ENCODE results near the gene NUPR1.
A peak's percentile ranks its signal among the peaks of the same experiment; 100 is the strongest.

Gene NUPR1

GRCh38 chr16:28532940-28533647, 5.7 kb downstream of the NUPR1 start:
- Histone ChIP-seq H4K91ac (ENCODE audit: low read depth, low read length, poor library complexity) (no peak overlapping the region), H2BK120ac (ENCODE audit: low read depth, low read length) (no peak overlapping the region), H3K27me3 (ENCODE audit: control insufficient read depth in 3 of 3, insufficient read depth in 3 of 3, low read depth in 1 of 3, low read length in 3 of 3) (peaks cover 0 to 7% (median 0%) of the 10 kb centered on the region in 3 experiments), H3K27ac (replicated peaks; ENCODE audit: low read length) (no peak overlapping the region), H3K79me1 (ENCODE audit: low read depth, low read length) (no peaks in the 10 kb centered on the region), H3K23ac (ENCODE audit: low read depth, low read length, poor library complexity) (peak overlapping the region; percentile 60), H3K18ac (ENCODE audit: low read length) (no peak overlapping the region), H3K4me3 (ENCODE audit: low read length in 2 of 2) (no peak overlapping the region), H3K14ac (ENCODE audit: low read length) (no peak overlapping the region), H2AK5ac (ENCODE audit: low read depth, low read length) (no peak overlapping the region), H2BK15ac (ENCODE audit: low read length) (no peak overlapping the region), H4K8ac (ENCODE audit: low read depth, low read length) (no peak overlapping the region), H3K36me3 (replicated peaks in 1 of 2; ENCODE audit: control insufficient read depth in 2 of 2, insufficient read depth in 2 of 2, low read length in 2 of 2) (no peaks in the 10 kb centered on the region), H3K4me1 (ENCODE audit: control insufficient read depth in 2 of 2, insufficient read depth in 1 of 2, low read depth in 1 of 2, low read length in 2 of 2) (peaks cover 2 to 5% of the 10 kb centered on the region in 2 donors), H2AFZ (ENCODE audit: low read length) (peak overlapping the region; percentile 22), H3K9me3 (replicated peaks in 1 of 2; ENCODE audit: control insufficient read depth in 2 of 2, insufficient read depth in 1 of 2, low read depth in 1 of 2, low read length in 2 of 2) (no peaks in the 10 kb centered on the region), H2BK5ac (ENCODE audit: low read length) (no peak overlapping the region), H2BK12ac (ENCODE audit: low read length) (no peak overlapping the region), H3K4me2 (ENCODE audit: insufficient read depth, low read length, poor library complexity, severe bottlenecking) (no peak overlapping the region), H3K9ac (ENCODE audit: low read depth, low read length, poor library complexity) (no peak overlapping the region), H3K4ac (ENCODE audit: low read length) (no peak overlapping the region)
- DNase-seq (ENCODE audit: low spot score) = no peak
- no CpG with 5 or more reads among the region's 5 CpGs for WGBS, 2 donors (ENCODE audit: extremely low coverage in 2 of 2, insufficient read length in 2 of 2, insufficient replicate concordance in 1 of 2)

GRCh38 chr16:28531777-28532744, 6.7 kb downstream of the NUPR1 start:
- Histone ChIP-seq H3K18ac (ENCODE audit: low read length) (no peak overlapping the region), H3K23ac (ENCODE audit: low read depth, low read length, poor library complexity) (no peak overlapping the region), H3K36me3 (replicated peaks in 1 of 2; ENCODE audit: control insufficient read depth in 2 of 2, insufficient read depth in 2 of 2, low read length in 2 of 2) (no peaks in the 10 kb centered on the region), H2BK120ac (ENCODE audit: low read depth, low read length) (no peak overlapping the region), H4K91ac (ENCODE audit: low read depth, low read length, poor library complexity) (no peak overlapping the region), H3K4me3 (ENCODE audit: low read length in 2 of 2) (no peak overlapping the region), H3K79me1 (ENCODE audit: low read depth, low read length) (no peaks in the 10 kb centered on the region), H3K14ac (ENCODE audit: low read length) (no peak overlapping the region), H3K9ac (ENCODE audit: low read depth, low read length, poor library complexity) (no peak overlapping the region), H4K8ac (ENCODE audit: low read depth, low read length) (no peak overlapping the region), H2BK15ac (ENCODE audit: low read length) (no peak overlapping the region), H2BK5ac (ENCODE audit: low read length) (no peak overlapping the region), H2AFZ (ENCODE audit: low read length) (peak overlapping the region; percentile 77), H3K9me3 (replicated peaks in 1 of 2; ENCODE audit: control insufficient read depth in 2 of 2, insufficient read depth in 1 of 2, low read depth in 1 of 2, low read length in 2 of 2) (no peaks in the 10 kb centered on the region), H3K27ac (replicated peaks; ENCODE audit: low read length) (no peak overlapping the region), H2AK5ac (ENCODE audit: low read depth, low read length) (no peak overlapping the region), H3K27me3 (ENCODE audit: control insufficient read depth in 3 of 3, insufficient read depth in 3 of 3, low read depth in 1 of 3, low read length in 3 of 3) (peaks cover 0 to 7% (median 0%) of the 10 kb centered on the region in 3 experiments), H2BK12ac (ENCODE audit: low read length) (no peak overlapping the region), H3K4me1 (ENCODE audit: control insufficient read depth in 2 of 2, insufficient read depth in 1 of 2, low read depth in 1 of 2, low read length in 2 of 2) (peaks cover 2 to 4% of the 10 kb centered on the region in 2 donors), H3K4me2 (ENCODE audit: insufficient read depth, low read length, poor library complexity, severe bottlenecking) (no peak overlapping the region), H3K4ac (ENCODE audit: low read length) (no peak overlapping the region)
- DNase-seq (ENCODE audit: low spot score) = peak; percentile 35
- WGBS, 2 donors (ENCODE audit: extremely low coverage in 2 of 2, insufficient read length in 2 of 2, insufficient replicate concordance in 1 of 2) = no CpG with 5 or more reads among the region's 9 CpGs

- Histone ChIP-seq H2BK5ac (ENCODE audit: low read length) (no peak overlapping the region), H3K9ac (ENCODE audit: low read depth, low read length, poor library complexity) (no peak overlapping the region), H3K4me2 (ENCODE audit: insufficient read depth, low read length, poor library complexity, severe bottlenecking) (no peak overlapping the region), H4K8ac (ENCODE audit: low read depth, low read length) (no peak overlapping the region), H3K18ac (ENCODE audit: low read length) (no peak overlapping the region), H2BK15ac (ENCODE audit: low read length) (no peak overlapping the region), H3K4me3 (ENCODE audit: low read length in 2 of 2) (no peak overlapping the region), H3K4ac (ENCODE audit: low read length) (no peak overlapping the region), H2AFZ (ENCODE audit: low read length) (no peak overlapping the region), H2AK5ac (ENCODE audit: low read depth, low read length) (no peak overlapping the region), H3K27ac (replicated peaks; ENCODE audit: low read length) (no peak overlapping the region), H2BK120ac (ENCODE audit: low read depth, low read length) (no peak overlapping the region), H3K79me1 (ENCODE audit: low read depth, low read length) (no peaks in the 10 kb centered on the region), H3K36me3 (replicated peaks in 1 of 2; ENCODE audit: control insufficient read depth in 2 of 2, insufficient read depth in 2 of 2, low read length in 2 of 2) (no peaks in the 10 kb centered on the region), H3K27me3 (ENCODE audit: control insufficient read depth in 3 of 3, insufficient read depth in 3 of 3, low read depth in 1 of 3, low read length in 3 of 3) (peaks cover 0 to 7% (median 2%) of the 10 kb centered on the region in 3 experiments), H4K91ac (ENCODE audit: low read depth, low read length, poor library complexity) (no peak overlapping the region), H2BK12ac (ENCODE audit: low read length) (no peak overlapping the region), H3K4me1 (ENCODE audit: control insufficient read depth in 2 of 2, insufficient read depth in 1 of 2, low read depth in 1 of 2, low read length in 2 of 2) (peaks cover 2% of the 10 kb centered on the region in 2 donors), H3K9me3 (replicated peaks in 1 of 2; ENCODE audit: control insufficient read depth in 2 of 2, insufficient read depth in 1 of 2, low read depth in 1 of 2, low read length in 2 of 2) (peaks cover 0 to 3% of the 10 kb centered on the region in 2 donors), H3K14ac (ENCODE audit: low read length) (no peak overlapping the region), H3K23ac (ENCODE audit: low read depth, low read length, poor library complexity) (no peak overlapping the region)
- no peak for DNase-seq (ENCODE audit: low spot score)
Measured at GRCh38 chr16:28529124-28529523, 9.7 kb downstream of the NUPR1 start.

- Histone ChIP-seq H2AFZ (ENCODE audit: low read length) (no peak overlapping the region), H3K4ac (ENCODE audit: low read length) (no peak overlapping the region), H3K4me1 (ENCODE audit: control insufficient read depth in 2 of 2, insufficient read depth in 1 of 2, low read depth in 1 of 2, low read length in 2 of 2) (peaks cover 2% of the 10 kb centered on the region in 2 donors), H4K91ac (ENCODE audit: low read depth, low read length, poor library complexity) (no peak overlapping the region), H2BK15ac (ENCODE audit: low read length) (peak overlapping the region; percentile 37), H2BK12ac (ENCODE audit: low read length) (no peak overlapping the region), H3K9ac (ENCODE audit: low read depth, low read length, poor library complexity) (no peak overlapping the region), H3K23ac (ENCODE audit: low read depth, low read length, poor library complexity) (no peak overlapping the region), H3K79me1 (ENCODE audit: low read depth, low read length) (no peaks in the 10 kb centered on the region), H3K14ac (ENCODE audit: low read length) (no peak overlapping the region), H2BK120ac (ENCODE audit: low read depth, low read length) (no peak overlapping the region), H3K27ac (replicated peaks; ENCODE audit: low read length) (no peak overlapping the region), H3K36me3 (replicated peaks in 1 of 2; ENCODE audit: control insufficient read depth in 2 of 2, insufficient read depth in 2 of 2, low read length in 2 of 2) (no peaks in the 10 kb centered on the region), H3K9me3 (replicated peaks in 1 of 2; ENCODE audit: control insufficient read depth in 2 of 2, insufficient read depth in 1 of 2, low read depth in 1 of 2, low read length in 2 of 2) (peaks cover 0 to 3% of the 10 kb centered on the region in 2 donors), H3K4me3 (ENCODE audit: low read length in 2 of 2) (no peak overlapping the region), H2AK5ac (ENCODE audit: low read depth, low read length) (no peak overlapping the region), H4K8ac (ENCODE audit: low read depth, low read length) (no peak overlapping the region), H3K18ac (ENCODE audit: low read length) (no peak overlapping the region), H3K27me3 (ENCODE audit: control insufficient read depth in 3 of 3, insufficient read depth in 3 of 3, low read depth in 1 of 3, low read length in 3 of 3) (peaks cover 0 to 7% (median 2%) of the 10 kb centered on the region in 3 experiments), H3K4me2 (ENCODE audit: insufficient read depth, low read length, poor library complexity, severe bottlenecking) (no peak overlapping the region), H2BK5ac (ENCODE audit: low read length) (no peak overlapping the region)
- no CpG with 5 or more reads among the region's 5 CpGs for WGBS, 2 donors (ENCODE audit: extremely low coverage in 2 of 2, insufficient read length in 2 of 2, insufficient replicate concordance in 1 of 2)
- DNase-seq (ENCODE audit: low spot score) = no peak
Measured at GRCh38 chr16:28528463-28528867, 10.3 kb downstream of the NUPR1 start.

All from neuronal stem cell (in vitro differentiated cells).